Neutrophil (primary cell): Measurements from ENCODE around the gene PFKFB2.

Experiments
- H3K27ac ChIP-seq: fragments of 200-600 bp; sonication (generic); 2 replicates; pipeline ENCODE4 v1.5.1; 2016; ENCODE audit warnings: mild to moderate bottlenecking, moderate library complexity
- H3K27me3 ChIP-seq: fragments of 200-600 bp; sonication (generic); 2 replicates; pipeline ENCODE4 v1.6.0; 2016; ENCODE audit warnings: mild to moderate bottlenecking
- H3K36me3 ChIP-seq: fragments of 200-600 bp; sonication (generic); 2 replicates; pipeline ENCODE4 v1.5.1; 2017
- H3K4me1 ChIP-seq, 2 experiments: fragments of 200-600 bp in 1 of 2; sonication (generic) in 1 of 2; 1 replicate in 1 of 2; 2 replicates in 1 of 2; pipeline versions ENCODE4 v1.5.1 to v1.6.1; 2013 to 2016; ENCODE audit warnings: low read depth in 1 of 2, low read length in 1 of 2, mild to moderate bottlenecking in 1 of 2, moderate library complexity in 1 of 2; ENCODE audit not compliant: control insufficient read depth in 1 of 2, insufficient read depth in 1 of 2
- H3K4me3 ChIP-seq, 2 experiments: fragments of 200-600 bp in 1 of 2; sonication (generic) in 1 of 2; 1 replicate in 1 of 2; 2 replicates in 1 of 2; pipeline ENCODE4 v1.5.1; 2013 to 2016; ENCODE audit warnings: low read depth in 1 of 2, low read length in 1 of 2, mild to moderate bottlenecking in 1 of 2, moderate library complexity in 1 of 2
- H3K9me3 ChIP-seq: fragments of 200-600 bp; sonication (generic); 2 replicates; pipeline ENCODE4 v1.5.1; 2016
- CTCF ChIP-seq: fragments of 200-600 bp; sonication (generic); IDR thresholded peaks from 2 replicates; pipeline ENCODE4 v1.5.1; 2016; ENCODE audit warnings: antibody characterized with exemption

PFKFB2 gene

GRCh38 chr1:207077012-207077411, 23.9 kb downstream of the PFKFB2 start:
- H3K27ac ChIP-seq, result peak overlapping the region; percentile 48
- H3K27me3 ChIP-seq, result no peaks in the 10 kb centered on the region
- peaks cover 75% of the 10 kb centered on the region for H3K36me3 ChIP-seq
- H3K4me3 ChIP-seq, result no peak overlapping the region
- no peaks in the 10 kb centered on the region for H3K9me3 ChIP-seq
- TF ChIP-seq CTCF, result no peak
- peaks cover 55 to 57% of the 10 kb centered on the region in 2 experiments for H3K4me1 ChIP-seq

- H3K27me3 ChIP-seq, result no peaks in the 10 kb centered on the region
- H3K4me3 ChIP-seq, result no peak overlapping the region
- peak overlapping the region; percentile 48 for H3K27ac ChIP-seq
- H3K9me3 ChIP-seq, result no peaks in the 10 kb centered on the region
- peaks cover 48 to 50% of the 10 kb centered on the region in 2 experiments for H3K4me1 ChIP-seq
- H3K36me3 ChIP-seq, result peaks cover 68% of the 10 kb centered on the region
- TF ChIP-seq CTCF, result peak; percentile 86
Measured at GRCh38 chr1:207077470-207078377, 24.6 kb downstream of the PFKFB2 start.

- H3K4me3 ChIP-seq, result no peak overlapping the region
- H3K9me3 ChIP-seq, result no peaks in the 10 kb centered on the region
- peaks cover 39 to 40% of the 10 kb centered on the region in 2 experiments for H3K4me1 ChIP-seq
- TF ChIP-seq CTCF, result no peak
- H3K27me3 ChIP-seq, result peaks cover 5% of the 10 kb centered on the region
- H3K27ac ChIP-seq, result peak overlapping the region; percentile 48
- peaks cover 60% of the 10 kb centered on the region for H3K36me3 ChIP-seq
Measured at GRCh38 chr1:207078578-207079132, 25.6 kb downstream of the PFKFB2 start.

GRCh38 chr1:207079706-207080241, 26.7 kb downstream of the PFKFB2 start:
- Histone ChIP-seq H3K27ac (peak overlapping the region; percentile 35), H3K9me3 (no peaks in the 10 kb centered on the region), H3K4me3 (no peak overlapping the region), H3K4me1 (peaks cover 28 to 29% of the 10 kb centered on the region in 2 experiments), H3K36me3 (peaks cover 48% of the 10 kb centered on the region), H3K27me3 (peaks cover 12% of the 10 kb centered on the region)
- no peak for TF ChIP-seq CTCF

GRCh38 chr1:207081088-207081487, 28.0 kb downstream of the PFKFB2 start:
- H3K27ac ChIP-seq, result no peak overlapping the region
- peaks cover 19 to 20% of the 10 kb centered on the region in 2 experiments for H3K4me1 ChIP-seq
- H3K36me3 ChIP-seq, result peaks cover 40% of the 10 kb centered on the region
- TF ChIP-seq CTCF, result no peak
- no peak overlapping the region for H3K4me3 ChIP-seq
- H3K9me3 ChIP-seq, result no peaks in the 10 kb centered on the region
- H3K27me3 ChIP-seq, result peaks cover 12% of the 10 kb centered on the region
